Stimulated activated CD8-positive, alpha-beta memory T cell treated with anti-CD3 and anti-CD28 coated beads, Interleukin-12 subunit alpha, Interleukin-12 subunit beta, amount 100 ng/mL, for 1 hour (primary cell): Measurements from ENCODE around the gene CTBP2.
"Not testable (repeated sequence)": the region's sequence is repeated elsewhere in the genome, so short reads cannot be mapped to it uniquely, and the experiment has no call there.

Experiments used
- DNase-seq: peaks from one replicate; pipeline ENCODE4 v3.0.0-alpha.2; 2020; ENCODE audit warnings: low read depth

Gene CTBP2

DNA sequence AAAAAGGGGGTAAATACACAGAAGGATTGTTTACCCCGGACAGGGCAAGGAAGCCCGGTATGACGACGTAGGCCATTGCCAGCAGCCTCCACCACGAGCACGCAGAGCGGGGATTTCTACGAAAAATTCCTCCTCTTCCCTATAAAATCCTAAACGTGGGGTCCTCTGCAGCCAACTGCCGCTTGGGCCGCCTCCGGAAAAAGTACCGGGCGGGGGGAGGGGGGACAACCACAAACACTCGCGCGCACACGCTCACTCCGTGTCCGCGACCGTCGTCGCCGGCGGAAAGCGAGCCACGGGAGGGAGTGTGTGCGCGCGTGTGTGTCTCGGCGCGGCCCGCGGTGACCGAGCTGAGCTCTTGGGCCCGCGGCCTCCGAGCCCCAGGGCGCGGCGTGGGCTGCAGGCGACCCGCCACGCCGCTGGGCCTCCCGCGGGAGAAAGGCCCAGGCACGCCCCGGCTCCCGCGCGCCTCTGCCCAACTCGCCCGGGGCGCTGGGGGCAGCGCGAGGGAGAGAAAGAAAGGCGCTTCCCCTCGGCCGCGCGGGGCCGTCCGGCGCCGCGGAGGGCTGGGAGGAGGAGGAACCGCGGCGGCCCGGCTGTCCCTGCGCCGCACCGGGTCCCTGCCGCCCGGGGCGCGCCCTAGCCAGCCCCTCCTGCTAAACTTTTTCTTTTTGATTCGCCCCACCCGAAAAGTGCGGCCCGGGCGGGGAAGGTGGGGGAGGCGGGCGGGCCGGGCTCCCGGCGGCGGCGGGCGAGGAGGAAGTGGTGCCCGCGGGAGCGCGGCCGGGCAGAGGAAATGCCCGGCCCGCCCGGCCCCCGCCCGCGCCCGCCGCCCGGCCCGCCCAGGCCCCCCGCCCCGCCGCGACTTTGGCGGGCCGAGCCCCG, 1.5 kb downstream of the CTBP2 start:
- DNase-seq, result no peak

DNA sequence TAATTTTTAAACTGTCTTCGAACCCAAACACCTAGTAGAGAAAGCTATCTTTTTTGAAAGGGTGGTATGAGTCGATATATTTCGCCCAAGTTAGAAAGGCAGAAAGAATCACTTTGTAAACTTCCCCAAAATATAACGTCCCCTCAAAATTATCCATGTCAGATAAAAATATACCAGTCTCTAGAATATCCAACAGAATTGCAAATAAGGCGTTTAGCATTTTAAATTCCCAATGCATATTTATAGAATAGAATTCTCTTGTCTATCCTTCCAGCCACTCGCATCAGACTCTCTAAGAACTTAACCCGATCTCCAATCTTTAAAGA, 2.1 kb downstream of the CTBP2 start:
- no peak for DNase-seq

DNA sequence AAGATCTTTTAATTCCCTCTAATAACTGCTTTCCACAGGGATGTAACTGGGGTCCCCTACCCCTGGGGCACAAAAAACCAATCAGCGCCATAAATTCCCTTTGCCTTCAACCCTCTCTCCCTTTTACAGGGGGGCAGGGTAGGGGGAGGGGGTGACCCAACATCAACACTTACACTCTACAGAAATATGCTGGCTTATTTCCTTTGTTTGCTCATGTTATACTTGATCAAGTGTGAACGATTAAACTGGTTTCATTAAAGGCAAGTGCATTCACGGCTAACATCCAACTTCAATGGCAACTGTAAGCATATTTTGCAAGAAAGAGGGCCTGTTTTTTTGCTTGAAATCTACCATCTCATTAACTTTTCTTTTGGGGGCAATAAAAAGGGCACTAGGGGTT, 2.9 kb downstream of the CTBP2 start:
- DNase-seq, result no peak

DNA sequence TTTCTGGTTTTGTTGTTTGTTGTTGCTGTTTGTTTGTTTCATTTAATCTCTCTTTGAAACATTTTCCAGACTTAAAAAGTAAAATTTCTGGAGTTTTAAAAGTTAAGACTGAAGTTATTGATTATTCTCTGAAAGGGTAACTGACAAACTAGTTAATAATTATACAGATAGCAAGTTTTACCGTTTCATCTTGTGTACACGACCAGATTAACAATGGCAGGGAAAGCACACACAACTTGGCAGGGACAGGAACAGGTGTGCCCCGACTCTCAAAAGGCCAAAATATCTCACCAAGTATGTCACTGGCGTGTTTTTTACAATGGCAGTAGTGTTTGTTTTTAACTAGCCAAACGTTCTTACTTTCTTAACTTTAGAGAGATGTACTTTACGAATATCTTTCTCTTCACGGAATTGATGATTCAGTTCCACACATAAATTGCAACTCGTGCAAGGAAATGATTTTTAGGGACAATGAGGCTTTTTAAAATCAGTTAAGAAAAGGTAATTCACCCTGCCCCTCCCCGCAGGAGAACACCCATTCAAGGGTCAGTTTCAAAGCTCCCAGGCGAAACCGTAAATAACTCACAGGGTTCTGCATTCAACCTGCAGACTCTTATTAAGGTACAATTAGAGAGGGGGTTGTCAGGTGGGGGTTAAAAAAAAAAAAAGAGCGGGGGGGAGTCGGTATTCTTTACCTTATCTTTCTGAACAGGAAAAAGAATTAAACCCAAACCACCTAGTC, 3.5 kb downstream of the CTBP2 start:
- DNase-seq, result no peak

DNA sequence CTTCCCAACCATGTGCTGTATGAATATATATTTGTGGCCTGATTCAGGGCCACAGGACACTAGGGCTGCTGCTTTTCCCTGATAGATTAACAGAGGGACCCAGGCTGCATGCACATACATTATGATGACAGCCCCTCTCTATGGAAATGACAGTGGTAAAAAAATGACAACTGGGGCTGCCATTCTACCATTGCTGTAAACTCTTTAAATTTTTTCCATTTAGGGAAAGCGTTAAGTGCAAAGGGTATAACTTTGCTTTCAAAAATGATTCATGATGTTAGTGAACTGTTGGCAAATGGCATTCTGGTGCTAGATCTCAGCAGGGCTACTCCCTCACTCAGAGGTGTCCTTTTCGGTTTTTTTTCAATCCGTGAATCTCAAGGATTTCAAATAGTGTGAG, 4.2 kb downstream of the CTBP2 start:
- no peak for DNase-seq

DNA sequence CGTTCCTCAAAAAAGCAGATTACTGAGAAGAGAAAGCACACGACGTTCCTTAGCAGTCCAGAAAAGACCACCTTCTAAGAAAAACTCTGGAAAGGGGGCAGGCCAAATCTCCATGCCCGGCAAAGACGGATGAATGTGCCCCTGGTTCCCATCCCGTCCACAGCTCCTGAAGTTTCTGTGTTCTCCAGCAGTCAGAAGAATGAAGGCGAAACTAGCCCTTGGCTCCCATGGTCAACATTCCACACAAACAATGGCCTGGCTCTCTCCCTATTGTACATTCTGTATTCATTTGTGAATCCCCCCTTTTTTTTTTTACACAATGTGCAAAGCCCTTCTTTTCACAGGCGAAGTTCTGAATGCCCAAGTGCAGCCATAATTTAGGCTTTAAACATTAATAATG, 5.3 kb downstream of the CTBP2 start:
- no peak for DNase-seq

DNA sequence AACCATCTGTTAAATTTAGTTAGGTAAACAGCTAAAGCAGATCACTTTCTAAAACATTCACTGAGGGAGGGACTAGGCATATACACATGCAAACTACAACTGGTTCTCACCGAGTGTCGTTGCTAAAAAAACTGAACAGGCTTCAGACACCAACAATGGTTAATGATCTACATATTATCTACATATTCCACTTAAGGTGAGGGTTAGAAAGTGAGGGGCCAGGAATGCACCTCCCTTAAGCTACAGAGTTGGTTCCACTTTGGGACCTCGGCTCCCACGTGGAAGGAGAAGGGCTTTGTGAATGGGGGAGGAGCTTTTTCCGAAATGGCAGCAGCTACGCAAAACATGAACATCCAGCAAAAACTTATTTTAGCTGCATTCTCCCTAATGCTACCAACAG, 5.8 kb downstream of the CTBP2 start:
- no peak for DNase-seq

DNA sequence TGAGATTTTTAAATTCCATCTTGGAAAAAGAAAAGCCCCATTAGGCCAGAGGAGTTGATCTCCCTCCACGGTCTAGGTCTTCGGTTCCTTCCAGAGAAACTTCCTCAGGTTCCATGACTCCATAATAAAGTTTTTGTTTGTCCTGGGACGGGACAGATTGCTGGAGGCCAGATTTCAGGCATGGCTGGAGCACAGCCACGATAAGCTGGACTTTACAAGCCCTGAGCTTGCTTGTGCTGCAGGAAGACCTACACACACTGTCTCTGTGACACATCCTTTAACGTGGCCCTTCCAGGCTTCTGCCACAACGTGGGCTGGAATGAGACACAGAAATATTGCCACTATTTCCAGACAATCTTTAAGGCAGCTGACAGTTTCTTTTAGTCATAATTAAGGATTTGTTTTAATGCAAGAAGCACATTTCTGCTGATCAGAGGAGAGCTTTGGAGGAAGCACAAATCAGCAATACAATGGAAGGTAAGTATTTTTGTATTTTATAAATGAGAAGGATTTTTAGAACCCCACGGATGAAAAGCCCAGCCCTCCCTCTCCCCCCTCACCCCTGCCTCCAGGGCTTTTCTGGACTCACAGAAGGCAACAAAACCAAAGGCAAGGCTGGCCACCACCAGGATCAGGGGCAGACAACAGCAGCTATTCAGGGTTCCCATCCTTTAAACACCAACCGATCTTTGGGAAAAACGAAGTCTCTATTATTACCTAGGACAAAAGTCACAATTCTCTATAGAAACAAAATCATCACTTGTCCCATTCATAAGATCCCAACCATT, 6.5 kb downstream of the CTBP2 start:
- no peak for DNase-seq

DNA sequence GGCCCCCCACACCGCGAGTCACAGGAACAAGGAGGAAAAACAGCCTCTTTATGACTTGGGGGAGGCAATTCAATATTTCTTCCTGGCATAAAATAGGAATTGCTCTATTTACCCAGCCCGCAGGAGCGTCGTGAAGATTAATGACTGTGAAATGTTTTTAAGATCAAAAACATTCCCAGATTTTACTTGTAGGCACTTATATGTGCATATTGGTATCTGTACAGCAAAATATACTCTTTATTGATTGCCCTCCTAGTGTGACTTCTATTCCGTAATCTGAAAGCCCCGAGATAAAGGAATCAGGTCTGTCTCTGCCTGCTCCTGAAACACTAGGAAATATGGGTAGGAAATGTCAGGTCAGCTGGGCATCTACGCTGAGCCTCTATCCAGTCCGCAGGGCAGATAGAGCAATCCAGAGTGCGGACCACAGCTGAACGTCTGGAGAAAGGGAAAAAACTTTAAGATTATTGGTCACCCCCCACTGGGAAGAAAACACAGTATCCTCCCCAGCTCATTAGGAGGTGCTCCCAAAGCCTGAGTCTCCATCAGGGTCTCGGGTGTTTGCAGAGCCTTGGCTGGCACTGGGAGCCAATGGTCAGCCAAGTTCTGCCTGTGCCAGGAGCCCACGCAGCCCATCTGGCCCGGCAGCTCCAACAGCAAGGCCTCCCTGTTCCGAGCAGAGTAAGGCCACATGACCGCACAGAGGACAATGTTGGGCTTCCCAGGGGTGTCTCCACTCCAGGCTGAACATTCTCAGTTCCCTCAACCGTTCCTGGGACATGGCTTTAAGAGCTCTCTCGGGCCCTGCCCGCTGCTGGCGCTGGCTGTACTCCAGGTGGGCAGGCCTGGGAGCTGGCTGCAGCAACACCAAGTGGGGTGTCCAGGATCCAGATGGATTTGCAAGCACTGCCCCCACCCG, 7.7 kb downstream of the CTBP2 start:
- DNase-seq, result no peak

DNA sequence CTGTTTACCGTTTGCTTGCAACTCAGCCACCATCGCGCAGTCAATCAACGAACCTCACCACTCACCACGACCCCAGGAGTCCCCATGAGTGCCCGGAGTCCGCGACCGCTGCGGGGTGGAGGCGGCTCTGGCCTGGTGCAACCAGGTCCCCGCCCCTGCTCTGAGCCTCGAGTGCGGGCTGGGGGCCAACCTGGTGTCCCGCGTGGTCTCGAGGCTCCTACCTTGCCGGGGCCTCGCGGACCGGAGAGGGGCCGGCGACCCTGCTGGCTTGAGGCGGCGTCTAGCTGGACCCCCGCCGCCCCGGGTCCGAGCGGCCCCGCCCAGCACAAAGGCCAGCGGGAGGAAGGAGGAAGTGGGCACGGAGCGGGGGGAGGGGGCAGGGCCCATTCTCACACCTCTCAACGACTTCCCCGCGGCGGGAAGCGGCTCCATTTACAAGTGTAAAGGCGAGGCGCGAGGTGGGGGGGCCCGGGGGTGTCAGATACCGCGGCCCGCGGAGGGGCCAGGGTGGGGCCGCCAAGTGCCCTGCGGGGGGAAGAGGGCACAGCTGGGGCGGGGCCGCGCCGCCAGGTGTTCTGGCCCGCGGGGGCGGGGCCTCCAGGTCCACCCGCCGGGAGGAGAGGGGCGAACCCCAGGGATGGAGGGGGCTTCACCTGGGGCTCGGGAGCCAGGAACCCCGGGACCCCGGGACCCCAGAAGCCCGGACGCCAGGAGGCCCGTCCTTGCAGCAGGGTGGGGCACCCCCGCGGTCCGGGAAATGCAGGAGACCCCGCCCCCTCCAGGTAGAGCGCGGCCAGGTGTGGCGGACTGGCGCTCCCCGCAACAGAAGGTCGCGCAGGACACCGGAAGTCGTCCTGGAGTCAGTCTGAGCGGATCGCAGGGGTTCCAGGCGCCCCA, 8.6 kb downstream of the CTBP2 start:
- no peak for DNase-seq

DNA sequence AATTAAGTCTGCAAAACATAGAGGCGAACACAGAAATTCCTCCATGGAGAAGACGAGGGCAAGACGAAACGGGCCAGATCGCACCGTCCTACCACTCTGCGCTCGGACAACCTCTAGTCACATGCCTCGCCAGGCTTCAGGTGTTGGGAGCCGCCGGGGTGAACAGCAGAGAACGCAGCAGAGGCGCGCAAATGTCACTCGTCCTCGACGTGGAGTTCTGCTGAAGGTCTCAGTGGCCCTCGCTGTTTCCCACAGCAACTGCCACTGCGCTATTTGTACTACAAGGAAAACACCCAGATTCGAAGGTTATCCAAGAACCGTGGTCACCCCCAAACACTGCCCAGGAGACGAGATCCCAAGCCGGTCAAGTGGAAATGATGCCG, 9.2 kb downstream of the CTBP2 start:
- no peak for DNase-seq

DNA sequence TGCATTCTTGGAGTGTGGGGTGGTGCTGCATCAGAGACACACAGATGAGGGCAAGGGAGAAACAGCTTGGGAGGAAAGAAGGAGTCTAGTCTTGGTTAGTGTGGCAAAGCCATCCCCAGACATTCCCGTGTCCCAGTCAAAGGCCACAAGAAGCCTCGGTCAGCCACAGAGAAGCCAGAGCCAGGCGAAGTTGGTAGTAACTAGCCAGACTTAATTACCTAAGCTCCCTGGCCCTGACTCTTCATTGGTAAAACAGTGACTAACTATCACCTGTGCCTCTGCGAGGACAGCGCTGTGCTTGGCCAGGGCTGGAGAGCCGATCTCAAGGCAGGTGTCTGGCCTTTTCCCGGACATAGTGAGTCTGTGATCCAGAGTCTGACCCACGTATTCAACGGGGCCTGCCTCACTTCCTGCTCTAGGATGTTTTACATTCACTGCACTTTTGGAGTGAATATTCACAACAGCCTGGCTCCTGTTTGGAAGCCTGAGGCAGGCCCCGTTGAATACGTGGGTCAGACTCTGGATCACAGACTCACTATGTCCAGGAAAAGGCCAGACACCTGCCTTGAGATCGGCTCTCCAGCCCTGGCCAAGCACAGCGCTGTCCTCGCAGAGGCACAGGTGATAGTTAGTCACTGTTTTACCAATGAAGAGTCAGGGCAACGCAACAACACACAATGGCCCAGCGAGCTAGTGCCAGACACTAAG, 9.8 kb downstream of the CTBP2 start:
- not testable (repeated sequence) for DNase-seq

DNA sequence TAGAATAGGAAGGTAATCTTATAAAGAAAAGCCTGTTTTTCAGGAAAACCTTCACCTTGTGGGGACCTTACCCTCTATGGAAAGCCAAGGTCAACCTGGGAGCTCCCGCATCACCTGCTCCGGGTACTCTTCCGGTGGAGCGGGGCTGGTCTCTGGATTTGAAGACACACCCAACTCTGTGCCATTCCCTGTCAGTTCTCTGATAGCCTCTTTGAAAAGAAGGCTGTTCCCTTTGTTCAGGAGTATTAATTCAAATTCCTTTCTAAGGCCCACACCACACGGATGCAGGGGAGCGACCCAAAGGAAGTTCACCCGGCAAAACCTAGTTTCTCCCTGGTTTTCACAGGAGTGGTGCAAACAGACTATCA, 10.7 kb downstream of the CTBP2 start:
- DNase-seq, result no peak

DNA sequence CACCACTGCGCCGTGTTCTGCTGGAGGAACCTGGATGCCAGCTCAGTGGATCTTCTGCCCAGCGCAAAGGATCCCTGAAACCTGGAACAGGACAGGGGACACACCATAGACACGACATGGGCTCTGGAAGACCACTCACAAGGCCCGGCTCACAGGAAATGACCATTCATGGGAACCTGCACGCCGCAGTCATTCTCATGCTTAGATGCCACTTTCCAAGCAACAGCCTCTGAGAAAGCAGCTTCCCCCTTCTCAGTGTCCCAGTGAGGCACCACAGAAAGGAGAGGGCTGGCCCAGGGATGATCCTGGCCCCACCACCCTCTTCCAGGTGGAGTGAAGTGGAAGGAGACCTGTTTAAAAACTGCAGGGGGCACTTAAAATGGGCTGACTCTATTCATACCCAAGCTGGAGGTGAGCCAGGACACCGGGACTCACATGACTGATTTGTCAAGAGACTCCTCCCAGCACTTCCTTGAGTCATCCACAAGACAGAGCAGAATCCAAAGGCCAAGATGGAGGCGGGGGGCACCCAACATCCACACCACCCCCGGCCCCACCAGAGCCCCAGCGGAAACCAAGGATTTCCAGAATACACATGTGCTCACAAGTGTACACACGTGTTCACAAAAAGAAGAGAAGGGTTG, 11.2 kb downstream of the CTBP2 start:
- DNase-seq, result no peak

DNA sequence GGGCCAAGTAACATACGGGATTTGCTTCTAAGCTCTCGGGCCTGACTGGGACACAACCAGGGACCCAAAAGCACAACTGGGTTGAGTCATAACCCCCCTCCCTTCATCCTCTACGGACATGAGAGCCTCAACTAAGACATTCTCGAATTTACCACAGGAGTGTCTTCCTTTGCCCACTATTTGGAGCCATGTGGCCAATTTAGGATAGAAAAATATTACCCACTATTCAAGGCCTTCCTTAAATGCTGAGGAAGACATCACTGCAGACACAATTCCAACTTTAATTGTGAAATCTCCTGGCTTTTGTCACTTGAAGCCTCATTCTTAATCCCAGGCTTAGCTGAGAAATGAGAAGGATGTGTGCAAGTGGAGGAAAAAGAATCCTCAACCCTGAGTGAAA, 11.8 kb downstream of the CTBP2 start:
- no peak for DNase-seq

DNA sequence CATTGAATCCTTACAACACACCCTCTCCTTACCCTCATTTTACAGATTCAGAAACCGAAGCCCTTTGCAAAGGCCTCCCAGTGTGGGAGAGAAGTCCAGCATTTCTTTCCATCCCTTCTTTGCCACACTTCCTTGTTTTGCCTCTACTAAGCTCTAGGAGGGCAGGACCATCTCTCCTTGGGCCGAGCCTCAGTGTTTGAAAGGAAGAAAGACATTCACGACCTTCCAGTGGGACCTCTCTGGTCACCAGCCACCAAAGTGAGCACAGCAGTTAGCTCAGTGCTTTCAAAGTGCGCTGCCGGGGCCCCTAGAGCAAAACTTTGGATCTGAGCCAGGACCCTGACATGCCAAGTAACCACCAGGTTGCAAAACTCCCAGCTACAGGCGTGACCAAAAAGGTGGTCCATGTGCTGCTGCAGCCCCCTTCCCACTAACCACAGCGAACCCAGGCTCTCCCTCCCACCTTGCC, 12.4 kb downstream of the CTBP2 start:
- no peak for DNase-seq

DNA sequence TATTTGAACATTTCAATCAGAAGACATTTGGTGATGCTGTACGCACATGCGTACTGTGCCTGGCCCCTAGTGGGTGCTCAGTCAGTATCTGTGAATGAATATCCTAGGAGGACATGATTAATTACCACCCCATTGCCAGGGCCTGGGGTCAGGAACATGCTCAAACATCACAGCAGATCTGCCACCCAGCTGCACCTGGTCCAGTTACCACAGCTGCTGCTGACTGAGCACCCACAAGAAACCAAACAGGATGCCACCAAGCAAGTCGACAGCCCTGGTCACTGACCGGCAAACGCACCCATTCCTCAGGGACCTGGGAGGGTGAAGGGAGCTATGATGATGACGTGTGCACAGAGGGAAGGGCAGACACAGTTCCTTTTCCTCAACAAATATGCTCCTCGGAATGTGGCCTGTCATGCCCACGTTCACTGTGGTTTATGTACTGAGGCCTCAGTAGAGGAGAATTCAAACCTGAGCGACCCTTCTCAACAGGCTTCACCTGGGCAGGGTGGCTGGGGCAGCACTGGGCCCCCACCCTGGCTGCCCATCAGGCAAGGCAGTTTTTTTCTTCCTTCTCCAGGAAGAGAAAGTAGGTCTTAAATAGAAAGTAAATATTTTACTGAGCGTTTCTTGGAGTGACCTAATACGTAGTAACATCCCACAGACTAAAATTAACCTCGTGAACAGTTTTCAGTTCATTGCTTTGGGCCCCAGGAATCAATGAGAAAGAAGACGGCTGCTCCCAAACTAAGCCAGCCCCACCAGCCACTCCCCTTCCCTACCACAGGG, 13.4 kb downstream of the CTBP2 start:
- DNase-seq, result no peak

DNA sequence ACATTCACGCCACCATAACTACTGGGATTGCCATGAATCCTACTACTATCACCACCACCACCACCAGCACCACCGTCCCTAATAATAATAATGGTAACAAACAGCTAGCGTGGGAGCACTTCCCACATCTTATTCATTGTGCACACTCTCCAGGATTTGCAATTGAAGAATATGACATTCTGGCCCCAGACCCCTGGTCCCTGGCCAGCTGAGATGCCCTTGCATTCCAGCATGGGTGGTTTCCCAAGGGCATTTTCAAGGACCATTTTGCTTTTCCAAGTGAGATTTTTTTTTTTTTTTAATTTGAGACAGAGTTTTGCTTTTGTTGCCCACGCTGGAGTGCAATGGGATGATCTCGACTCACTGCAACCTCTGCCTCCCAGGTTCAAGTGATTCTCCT, 14.7 kb downstream of the CTBP2 start:
- DNase-seq, result no peak
